Measurements from ENCODE around the gene SUCLA2.

SUCLA2 gene

GRCh38 chr13:47897411-47898050 lies 103.5 kb downstream of the SUCLA2 start:
- no peak for DNase-seq

- no peak for DNase-seq
These were observed 104.5 kb downstream of the SUCLA2 start for GRCh38 chr13:47896546-47896945.

- DNase-seq = no peak
These were observed 105.0 kb downstream of the SUCLA2 start for GRCh38 chr13:47896111-47896510.

- no peak for DNase-seq
These were observed 107.5 kb downstream of the SUCLA2 start for GRCh38 chr13:47893527-47893926.

All from DMS153 (cell line).